Breast epithelium (tissue), 3 donors: Measurements from ENCODE around the gene AQP11.

ENCODE experiments used
- CTCF ChIP-seq, 3 donors: fragments of 450-650 bp; IDR thresholded peaks; one replicate each; pipeline ENCODE4 v1.5.1; 2016 to 2017; ENCODE audit warnings: antibody characterized with exemption in 3 of 3, mild to moderate bottlenecking in 3 of 3, moderate library complexity in 3 of 3
- POLR2A ChIP-seq: fragments of 450-650 bp; IDR thresholded peaks from one replicate; pipeline ENCODE4 v1.6.1; 2016; ENCODE audit warnings: antibody characterized with exemption, mild to moderate bottlenecking, moderate library complexity
- POLR2AphosphoS5 ChIP-seq, 3 donors: sonication (generic); formaldehyde crosslinking; IDR thresholded peaks; one replicate each; pipeline ENCODE4 v1.6.1; 2017; ENCODE audit warnings: antibody characterized with exemption in 3 of 3

DNA sequence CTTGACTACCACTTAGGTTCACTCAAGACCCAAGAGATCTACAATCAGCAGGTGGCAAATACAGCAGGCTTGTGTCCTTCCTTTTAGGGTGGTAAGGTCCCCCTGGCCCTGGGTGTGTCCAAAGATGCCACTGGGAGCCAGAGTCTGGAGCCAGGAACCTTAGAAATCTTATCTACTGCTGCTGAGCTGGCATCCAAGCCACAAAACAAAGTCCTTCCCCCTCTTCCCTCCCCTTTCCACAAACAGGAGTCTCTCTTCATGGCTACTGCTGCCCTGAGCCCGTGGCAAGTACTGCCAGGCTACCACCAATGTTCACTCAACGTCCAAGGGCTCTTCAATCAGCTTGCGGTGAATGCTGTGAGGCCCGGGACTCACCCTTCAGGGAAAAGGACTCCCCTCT is 21.4 kb upstream of the AQP11 start:
- no peak for TF ChIP-seq CTCF (IDR thresholded peaks at IDR 0.05)
- TF ChIP-seq POLR2AphosphoS5 (IDR thresholded peaks at IDR 0.05): no peak
- no peak for TF ChIP-seq POLR2A
